Medulla oblongata (tissue), 1 donor: ENCODE measurements around the gene JAK1.

Experiments used
- DNase-seq: peaks from one replicate; pipeline ENCODE4 v3.0.0-alpha.2; 2015; ENCODE audit errors: extremely low spot score

JAK1 gene

DNA sequence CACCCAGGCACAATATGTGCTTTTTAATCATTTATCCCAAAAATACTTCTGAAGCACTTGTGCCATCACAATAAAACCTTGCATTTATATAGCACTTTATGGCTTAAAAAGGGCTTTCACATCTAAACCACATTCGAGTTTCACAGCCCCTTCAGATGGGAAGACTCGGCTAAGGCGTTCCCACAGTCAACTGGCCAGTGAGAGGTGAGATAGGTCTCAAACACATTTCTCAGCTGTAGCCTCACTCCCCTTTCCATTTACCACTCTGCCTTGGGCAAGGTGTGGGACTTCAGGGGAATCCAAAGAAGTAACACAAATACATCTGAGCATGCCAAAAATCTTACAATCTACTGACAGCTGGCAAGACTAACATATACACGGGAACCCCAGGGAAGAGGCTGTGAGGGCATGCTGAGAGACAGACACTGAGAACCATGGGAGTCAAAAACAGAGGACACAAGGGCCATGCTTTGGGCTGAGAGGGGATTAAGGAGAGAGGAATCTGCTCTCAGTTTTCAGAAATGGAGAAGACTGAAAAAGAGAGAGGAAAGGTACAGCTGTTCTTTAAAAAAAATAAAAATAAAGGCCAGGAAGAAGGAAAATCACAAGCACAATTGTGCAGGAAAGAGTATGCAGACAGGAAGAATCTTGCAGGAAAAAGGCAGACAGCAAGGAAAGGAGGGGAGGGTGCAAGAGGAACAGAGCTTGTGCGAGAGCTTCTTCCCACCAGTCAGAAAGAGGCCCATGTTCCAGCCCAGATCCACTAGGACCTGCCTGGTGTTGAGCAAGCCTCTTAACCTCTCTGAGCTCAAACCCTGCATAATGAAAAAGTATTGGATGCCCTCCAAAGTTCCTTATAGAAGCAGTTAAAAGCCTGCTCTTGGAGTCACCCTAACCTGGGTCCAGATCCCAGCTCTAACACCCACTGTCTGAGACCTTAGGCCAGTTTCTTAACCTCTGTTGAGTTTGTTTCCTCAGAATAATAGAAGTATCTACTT is 73.5 kb downstream of the JAK1 start:
- DNase-seq, result no peak

DNA sequence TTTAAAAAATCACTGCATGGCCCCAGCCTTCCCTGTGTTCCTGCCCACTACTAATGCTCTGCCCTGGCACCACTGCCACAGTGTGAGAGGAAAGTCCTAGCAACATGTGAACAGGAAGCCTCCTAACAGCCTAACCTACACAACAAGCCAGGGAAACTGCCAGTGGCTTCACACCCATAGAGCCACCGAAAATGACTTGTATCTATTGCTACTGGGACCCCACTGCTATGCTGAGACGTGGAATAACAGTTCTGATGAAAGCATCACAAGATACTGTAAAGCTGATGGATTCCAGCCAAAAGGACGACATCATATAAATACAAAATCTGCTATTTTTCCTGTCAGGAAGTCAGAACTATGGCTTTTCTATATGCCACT is 74.9 kb downstream of the JAK1 start:
- DNase-seq, result no peak

DNA sequence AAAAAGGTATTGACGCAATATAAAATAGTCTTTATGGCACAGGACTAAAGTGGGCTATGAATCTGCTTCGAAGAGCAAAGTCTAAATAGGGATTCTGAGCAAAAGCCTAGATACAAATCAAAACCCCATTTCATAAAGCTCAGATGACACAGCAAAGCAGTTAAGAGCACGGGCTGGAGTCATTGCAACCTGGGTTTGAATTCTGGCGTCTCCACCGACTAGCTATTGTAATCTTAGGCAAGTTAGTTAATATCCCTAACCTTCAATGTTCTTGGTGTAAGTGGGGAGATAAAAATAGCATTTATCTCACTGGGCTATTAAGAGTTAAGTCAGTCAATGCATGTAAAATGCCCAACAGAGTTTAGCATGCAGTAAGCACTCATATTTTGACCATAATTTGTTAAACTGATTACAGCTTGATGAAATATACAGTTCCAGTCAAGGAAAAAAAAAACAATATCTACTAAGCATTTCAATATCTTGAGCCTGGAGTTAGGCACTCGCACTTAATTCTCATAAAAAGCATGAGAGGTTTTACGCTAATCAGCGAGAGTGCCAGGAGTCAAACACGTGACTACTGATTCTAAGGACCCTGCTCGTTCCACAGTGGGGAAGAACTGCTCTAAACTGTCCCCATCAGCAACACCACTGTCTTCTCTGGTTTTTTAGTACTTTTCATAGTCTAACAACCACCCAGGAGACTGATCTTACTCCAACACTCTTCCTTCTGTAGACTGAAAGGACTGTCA is 75.5 kb downstream of the JAK1 start:
- no peak for DNase-seq

DNA sequence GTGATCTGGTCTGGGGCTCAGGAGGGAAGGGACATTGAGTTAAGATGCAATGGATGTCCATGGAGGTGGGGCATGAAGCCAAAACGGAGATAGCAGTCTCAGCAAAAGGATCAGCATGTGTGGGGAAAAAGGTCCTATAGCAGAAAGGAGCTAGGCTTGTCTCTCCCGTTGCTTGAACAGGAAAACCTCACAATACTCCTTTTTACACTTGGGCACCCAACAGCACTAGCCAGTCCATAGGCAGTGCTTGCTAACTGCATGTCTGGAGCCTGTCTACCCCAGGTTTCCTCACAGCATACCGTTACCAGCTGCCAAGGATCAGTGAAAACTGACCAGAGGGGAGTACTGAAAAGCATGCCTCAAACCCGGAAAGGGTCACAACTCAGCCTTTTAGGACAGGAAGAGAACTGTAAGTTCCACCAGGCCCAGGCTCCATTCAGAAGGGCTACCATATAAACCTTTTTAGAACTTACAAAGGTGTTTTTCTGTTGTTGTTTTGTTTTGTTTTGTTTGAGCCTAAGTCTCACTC is 78.6 kb downstream of the JAK1 start:
- DNase-seq, result no peak

DNA sequence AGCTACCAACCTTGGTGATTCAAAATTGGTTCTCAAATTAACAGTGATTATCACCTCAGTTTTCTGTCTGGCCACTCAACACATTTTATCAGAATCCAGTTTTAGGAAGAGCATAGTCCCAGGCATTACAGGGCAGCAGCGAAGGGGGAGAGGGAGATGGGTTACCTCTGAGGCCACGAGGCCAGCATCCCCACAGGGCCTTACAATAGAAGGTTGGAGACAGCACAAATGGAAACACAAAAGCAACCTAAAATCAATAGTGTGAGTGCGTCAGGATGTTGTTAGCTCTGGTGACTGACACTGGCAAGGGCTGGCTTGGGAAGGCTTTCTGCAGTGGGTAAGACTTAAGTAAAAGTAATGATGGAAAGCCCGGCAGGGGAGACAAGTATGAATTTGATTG is 79.5 kb downstream of the JAK1 start:
- no peak for DNase-seq

DNA sequence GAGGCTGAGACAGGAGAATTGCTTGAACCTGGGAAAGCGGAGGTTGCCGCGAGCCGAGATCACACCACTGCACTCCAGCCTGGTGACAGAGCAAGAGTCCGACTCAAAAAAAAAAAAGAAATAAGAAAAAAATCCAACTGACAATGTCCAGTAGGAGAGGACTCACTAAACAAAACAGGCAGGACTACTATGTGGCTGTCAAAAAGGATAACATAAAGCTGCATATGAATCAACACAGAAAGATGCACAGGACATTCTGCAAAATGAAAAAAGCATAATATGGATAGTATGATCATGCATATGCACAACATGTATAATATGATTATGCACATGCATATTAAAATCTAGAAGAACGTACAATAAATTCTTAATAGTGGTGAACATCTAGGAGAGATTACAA is 80.7 kb downstream of the JAK1 start:
- no peak for DNase-seq

DNA sequence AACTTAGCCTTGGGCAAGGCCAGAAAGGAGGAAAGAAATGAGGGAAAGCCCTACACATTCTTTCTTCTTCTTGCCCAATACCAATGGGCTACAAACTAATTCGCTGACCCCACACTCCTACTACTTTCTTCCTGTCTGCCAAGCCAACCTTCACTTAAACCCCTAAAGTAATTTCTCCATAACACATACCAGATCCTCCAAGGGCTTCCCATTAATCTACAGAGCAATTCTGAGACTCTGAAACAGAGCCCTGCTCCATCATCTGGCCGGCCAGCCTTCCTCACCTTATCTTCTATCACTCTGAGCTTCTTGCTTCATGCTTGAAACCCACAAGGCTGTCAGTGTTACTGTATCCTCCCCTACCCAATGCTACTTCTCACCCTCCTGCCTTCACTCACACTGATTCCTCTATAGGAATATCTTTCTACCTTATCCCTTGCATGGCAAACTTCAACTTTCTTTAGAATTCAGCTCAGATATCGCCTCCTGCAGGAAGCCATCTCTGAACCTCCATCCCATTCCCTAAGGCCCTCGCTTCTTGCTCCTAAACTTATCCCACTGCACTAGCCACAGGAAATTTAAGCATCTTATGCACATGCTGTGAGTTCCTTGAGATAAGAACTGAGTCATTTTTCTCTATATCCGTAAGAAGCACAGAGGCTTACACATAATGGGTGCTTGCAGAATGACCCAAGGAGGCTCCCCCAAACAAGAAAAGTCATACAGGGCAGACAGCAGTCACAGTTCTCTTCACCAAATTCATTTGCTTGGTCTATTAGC is 81.9 kb downstream of the JAK1 start:
- no peak for DNase-seq

DNA sequence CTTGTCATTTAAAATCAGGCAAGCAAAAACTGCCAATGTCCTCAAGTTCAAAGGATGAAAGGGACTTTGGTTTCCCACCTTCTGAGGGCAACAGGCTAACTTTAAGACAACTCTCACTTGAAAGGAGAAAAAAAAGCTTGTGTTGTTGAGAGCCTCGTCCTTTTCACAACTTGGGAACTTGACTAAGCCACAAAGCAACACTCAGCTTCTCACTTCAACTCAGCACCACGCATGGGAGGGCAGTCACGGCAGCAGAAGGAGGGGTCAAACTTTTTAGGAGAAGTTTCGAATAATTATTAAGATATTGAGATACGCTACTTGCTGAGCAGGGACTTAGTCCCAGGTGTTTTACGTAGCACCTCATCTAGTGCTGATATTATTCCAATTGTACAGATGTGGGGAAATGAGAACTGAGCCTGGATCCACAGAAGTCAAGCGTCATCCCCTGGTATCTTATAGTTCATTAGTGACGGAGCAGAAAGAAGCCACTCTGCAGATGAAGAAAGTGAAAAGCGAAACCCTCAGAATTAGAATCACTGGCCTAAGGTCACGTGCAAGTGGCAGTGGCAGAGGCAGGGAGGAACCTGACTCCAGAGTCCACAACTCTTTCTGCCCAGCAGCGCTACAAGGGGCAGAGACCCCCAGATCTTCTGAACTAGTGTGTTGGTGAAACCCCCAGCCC is 83.6 kb downstream of the JAK1 start:
- DNase-seq, result no peak

DNA sequence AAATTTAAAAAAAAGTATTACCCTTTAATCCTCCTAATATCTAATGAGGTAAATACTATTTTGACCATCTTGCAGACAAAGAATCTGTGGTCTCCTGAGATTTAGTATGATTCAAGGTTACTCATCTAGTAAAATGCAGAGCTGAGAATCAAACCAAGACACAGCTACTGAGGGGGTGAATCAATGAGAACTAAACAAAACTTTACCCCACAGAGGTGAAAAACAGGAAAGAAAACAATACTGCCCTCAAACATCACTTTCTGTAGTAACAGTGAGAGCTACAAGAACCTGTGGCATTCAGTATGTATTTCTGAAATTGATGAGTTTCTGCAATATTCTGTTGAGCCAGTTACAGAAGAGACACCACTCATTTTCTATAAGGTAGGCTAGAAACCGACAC is 85.1 kb downstream of the JAK1 start:
- DNase-seq, result no peak

DNA sequence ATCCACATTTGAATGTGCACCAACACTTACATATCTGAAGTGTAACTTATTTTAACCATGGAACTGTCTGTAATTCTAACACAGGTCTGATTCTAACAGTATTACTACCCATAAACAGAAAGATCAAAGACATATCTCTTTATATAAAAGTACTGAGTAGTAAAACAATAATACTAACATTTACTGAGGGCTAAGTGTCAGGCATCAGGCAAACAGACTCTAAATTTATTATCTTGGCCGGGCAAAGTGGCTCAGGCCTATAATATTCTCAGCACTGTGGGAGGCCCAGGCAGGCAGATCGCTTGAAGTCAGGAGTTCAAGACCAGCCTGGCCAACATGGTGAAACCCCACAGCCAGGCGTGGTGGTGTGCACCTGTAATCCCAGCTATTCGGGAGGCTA is 85.9 kb downstream of the JAK1 start:
- no peak for DNase-seq

DNA sequence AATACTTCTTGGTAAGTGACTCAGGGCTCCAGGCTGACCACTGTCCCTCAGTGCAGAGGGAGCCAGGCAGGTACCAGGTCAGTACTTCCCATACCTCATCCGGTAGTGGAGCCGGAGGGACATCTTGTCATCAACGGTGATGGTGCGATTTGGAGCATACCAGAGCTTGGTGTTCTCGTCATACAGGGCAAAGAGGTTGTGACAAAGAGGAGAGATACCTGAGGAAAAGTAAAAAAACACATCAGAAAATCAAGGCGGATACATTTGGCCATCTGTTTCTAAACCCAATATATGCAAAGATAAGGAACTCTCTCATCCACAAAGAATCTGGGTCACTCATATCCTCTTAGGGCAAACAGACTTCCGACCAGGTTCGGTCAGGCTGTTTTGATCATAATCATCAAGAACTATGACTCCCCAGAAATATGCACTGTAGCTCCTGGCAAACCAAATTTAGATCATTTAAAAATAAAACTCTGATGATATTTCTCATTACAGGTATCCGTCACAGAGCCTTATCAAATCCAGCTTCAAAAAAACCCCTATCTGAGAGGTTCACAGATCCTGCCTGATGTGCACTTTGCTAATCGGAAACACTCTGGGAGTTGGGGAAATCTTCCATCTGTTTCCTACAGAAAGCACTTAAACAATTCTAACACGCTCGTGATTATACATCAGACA is 87.3 kb downstream of the JAK1 start:
- DNase-seq, result no peak

DNA sequence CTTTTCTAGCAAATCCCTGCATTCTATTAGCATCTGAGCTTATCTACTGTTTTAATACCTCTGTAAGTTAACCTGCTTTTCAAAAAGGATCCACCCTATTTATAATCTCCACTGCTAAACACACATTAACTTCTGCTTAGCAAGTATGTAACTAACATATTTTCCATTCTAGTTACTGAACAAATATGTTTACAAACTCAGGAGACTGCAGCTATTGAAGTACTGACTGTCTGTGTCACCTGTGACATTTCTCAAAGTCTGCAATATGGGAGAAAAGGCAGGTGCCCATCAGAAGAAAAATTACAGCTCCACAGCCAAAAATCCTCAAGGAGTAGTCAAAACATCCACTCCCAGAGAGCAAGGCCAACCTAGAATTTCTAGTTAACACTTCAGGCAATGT is 88.3 kb downstream of the JAK1 start:
- DNase-seq, result no peak

DNA sequence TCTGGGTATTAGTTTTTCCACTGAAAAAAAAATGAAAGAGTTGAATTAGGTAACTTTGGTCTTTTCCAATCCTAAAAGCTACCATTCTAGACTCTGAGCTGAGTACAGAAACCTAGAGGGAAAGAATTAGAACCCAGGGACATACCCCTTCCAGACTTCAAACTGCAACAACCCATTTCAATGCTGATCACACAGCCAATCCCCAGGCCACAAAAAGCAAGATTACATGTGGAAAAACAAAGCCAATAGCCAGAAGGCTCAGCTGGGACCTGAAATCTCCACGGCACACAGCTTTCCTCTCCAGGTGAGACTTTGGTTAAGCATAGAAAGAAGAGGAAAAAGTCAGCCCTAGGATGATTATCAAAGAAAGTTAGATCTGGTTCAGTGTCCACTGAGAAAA is 88.8 kb downstream of the JAK1 start:
- DNase-seq, result no peak

DNA sequence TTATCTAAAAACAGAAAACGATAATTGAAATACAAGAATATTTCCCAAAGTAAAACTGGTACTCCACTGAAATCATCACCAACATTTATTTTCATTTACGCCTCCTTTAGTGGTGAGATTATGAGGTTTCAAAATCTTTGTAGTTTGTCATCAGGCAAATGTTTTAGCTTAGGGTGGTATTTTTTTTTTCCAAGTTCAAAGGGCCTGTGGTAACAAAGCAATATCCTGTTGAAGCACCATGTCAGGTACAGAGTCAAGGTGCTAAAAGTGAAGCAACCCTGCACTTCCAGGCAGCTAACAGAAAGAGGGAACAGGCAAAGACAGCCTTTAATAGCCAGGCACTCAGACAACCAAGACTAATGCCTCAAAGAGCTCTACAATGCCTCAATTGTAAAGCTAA is 89.2 kb downstream of the JAK1 start:
- no peak for DNase-seq

DNA sequence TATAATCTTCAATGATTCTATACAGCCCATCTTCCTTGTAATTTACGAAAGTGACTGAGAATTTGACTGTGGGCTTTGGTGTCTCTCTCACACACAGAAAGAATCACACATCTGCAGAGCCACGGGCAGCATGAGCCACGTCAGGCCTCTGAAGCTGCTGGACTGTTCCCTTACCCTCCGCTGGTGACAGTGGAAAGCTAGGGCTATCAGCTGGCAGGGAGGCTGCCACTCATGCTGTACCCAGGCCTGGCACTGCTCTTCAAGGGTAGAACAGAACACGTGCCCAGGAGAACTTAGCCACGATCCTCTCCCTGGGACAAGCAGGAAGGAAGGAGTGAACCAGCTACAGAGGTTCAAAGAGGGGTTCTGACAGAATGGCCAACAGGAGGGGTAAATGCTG is 90.7 kb downstream of the JAK1 start:
- no peak for DNase-seq

DNA sequence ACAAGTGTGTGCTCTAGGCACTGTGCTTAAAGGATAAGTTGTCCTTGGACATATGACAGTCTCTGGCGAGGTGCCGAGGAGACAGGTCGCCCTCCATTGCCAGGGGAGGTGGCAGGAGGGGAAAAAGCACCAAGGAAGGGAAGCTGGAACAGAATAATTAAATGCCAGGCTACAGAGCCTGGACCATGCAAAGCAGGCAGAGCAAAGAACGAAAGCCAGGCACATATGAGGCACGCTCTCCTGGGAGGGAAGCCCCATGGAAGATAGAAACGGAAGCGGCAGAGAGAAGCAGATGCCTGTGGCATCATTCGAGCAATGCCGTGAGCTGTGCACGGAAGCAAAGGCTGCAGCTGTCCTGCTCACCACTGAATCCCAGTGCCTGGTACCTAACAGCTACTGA is 91.2 kb downstream of the JAK1 start:
- no peak for DNase-seq

DNA sequence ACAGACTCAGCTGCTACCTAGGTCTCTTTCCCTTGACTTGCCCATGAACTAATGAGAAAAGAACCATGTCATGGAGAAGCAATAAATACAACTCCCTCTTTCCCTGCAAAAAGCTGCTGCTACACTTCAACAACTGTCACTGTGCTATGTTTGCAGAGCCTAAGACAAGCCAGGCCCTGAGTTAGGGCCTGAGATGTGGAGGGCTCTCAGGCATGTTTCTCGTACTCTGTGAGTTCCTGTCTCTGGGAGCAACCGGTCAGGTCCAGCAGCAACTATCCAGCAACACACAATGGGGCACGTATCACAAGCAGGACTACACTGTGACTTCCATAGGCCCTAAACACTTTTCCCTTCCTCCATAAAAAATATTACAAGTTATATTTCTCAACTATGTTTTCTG is 91.7 kb downstream of the JAK1 start:
- DNase-seq, result no peak

DNA sequence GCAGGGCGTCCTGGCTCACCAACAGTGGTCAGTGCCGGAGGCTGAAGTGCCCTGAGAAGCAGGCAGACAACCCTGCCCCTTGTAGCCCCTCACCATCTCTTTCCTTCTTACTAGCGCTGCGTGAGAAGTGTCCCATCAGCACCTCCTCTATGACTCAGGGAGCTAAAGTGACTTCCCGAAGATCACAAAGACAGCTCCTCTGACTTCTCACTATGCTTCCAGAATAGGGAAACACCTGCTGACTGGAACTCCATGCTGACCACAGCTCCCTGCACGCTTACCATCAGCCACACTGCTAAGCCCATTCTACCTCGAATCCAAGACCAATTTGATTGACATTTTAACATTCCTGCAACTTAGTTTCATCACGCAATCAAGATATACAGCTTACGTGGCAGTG is 92.8 kb downstream of the JAK1 start:
- DNase-seq, result no peak

DNA sequence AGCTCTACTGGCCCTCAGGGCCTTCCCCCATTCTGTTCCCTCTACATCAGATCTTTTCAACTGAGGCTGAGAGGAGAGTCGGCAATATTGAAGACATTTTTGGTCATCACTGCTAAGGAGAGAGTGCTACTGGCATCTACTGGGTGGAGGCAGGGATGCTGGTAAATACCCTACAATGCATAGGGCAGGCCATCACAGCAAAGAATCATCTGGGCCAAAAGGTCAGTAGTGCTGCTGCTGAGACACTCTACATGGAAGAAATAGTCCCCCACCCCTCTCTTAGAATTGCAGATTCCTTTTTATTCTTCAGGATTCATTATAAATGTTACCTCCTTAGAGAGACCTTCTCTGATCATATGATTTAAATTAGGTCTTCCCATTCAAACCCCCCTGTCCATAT is 94.3 kb downstream of the JAK1 start:
- no peak for DNase-seq

DNA sequence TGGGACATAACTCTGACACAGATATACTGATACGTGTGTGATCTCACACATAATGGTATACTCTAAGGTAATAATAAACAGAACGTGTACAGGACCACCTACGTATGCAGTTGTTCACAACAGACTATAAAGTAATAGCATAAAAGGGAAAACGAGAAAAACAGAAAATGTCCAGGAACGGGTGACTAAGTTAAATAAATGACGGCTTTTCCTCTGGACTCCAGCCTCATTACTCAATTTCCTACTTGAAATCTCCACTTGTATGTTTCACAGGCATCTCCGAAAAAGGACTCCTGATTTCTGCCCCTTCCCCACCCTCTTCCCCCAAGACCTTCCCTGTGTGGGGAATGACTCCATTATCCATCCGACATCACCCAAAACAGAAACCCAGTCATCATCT is 95.1 kb downstream of the JAK1 start:
- DNase-seq, result no peak

DNA sequence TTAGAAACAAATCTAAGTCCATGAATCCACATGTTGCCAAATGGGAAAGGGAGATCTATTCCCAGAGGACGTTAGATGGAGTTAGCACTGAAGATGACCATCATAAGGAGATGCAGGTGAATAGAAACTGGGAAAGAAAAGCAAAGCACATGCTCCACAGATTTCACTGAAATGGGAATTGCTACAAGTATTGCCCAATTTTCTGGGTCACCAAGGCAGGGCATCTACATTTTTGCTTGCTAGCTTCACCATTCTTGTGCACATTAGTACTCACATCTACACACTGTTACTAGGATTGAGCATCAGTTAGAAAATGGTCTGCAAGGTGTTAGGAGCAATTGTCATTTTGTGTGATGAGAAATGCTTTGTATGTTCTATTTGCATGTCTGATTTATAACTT is 99.1 kb downstream of the JAK1 start:
- no peak for DNase-seq
